Endothelial cell of umbilical vein (primary cell): ENCODE measurements around the gene HCFC2. TPM values are rescaled to one million over a fixed set of nuclear protein-coding genes. Genes with fewer than 3 reads are reported as not detected.

Source experiments
- BruUV-seq: library from RNA; stranded (reverse); fragments of 400-500 nt; replicated peaks from 2 replicates; lab custom pipeline; 2021; lab: Mats Ljungman, UMichigan
- CTCF ChIA-PET: fragments of 300-600, 350-600 bp; sonication (Branson Sonifier 250); formaldehyde crosslinking; loops from one replicate; lab custom pipeline; 2021; ENCODE audit warnings: antibody characterized with exemption, inconsistent platforms; lab: Charles Lee
- POLR2A ChIA-PET: fragments of 300-600, 350-600 bp; sonication (Branson Sonifier 250); formaldehyde crosslinking; loops from one replicate; lab custom pipeline; 2021; ENCODE audit warnings: antibody characterized with exemption, inconsistent platforms; lab: Charles Lee
- DNase-seq: peaks from one replicate; pipeline ENCODE4 v3.0.0-alpha.2; 2011; ENCODE audit warnings: low read depth, low spot score
- FAIRE-seq: peaks from 2 replicates; lab custom pipeline; 2011; peaks lifted over from hg19 to GRCh38; lab: Jason Lieb, UNC
- H2AFZ ChIP-seq: 2 replicates; pipeline ENCODE4 v1.6.0; 2012; ENCODE audit warnings: low read depth, low read length, control low read depth, inconsistent platforms
- H3K27ac ChIP-seq: 2 replicates; pipeline ENCODE4 v1.5.1; 2011; ENCODE audit warnings: low read depth, mild to moderate bottlenecking, control low read depth, low read length, moderate library complexity; ENCODE audit not compliant: insufficient read depth
- H3K27me3 ChIP-seq, 2 experiments: 2 replicates each; pipeline versions ENCODE4 v1.6.0 to v1.6.1; 2011; ENCODE audit warnings: low read length in 2 of 2, mixed read lengths in 1 of 2; ENCODE audit not compliant: control insufficient read depth in 2 of 2, insufficient read depth in 2 of 2
- H3K36me3 ChIP-seq, 2 experiments: 2 replicates in 1 of 2; 3 replicates in 1 of 2; pipeline ENCODE4 v1.5.1; 2011; ENCODE audit warnings: low read length in 2 of 2, mild to moderate bottlenecking in 1 of 2, moderate library complexity in 1 of 2; ENCODE audit not compliant: control insufficient read depth in 2 of 2, insufficient read depth in 2 of 2; ENCODE audit errors: extremely low read depth in 1 of 2
- H3K4me1 ChIP-seq: 3 replicates; pipeline ENCODE4 v1.5.1; 2011; ENCODE audit warnings: mild to moderate bottlenecking, low read length; ENCODE audit not compliant: control insufficient read depth, insufficient read depth; ENCODE audit errors: extremely low read depth
- H3K4me2 ChIP-seq: 2 replicates; pipeline ENCODE4 v1.6.1; 2011; ENCODE audit warnings: low read length, control low read depth, mixed read lengths; ENCODE audit not compliant: insufficient read depth
- H3K4me3 ChIP-seq, 3 experiments: fragments of 200-600 bp in 1 of 3; sonication (generic), shearing (Covaris generic) in 1 of 3; replicated peaks in 1 of 3; 2 replicates each; pipeline ENCODE4 v1.5.1; 2011 to 2016; ENCODE audit warnings: control low read depth in 3 of 3, low read length in 3 of 3, mild to moderate bottlenecking in 2 of 3, inconsistent platforms in 1 of 3, low read depth in 1 of 3, moderate library complexity in 1 of 3; ENCODE audit not compliant: insufficient read depth in 1 of 3
- H3K79me2 ChIP-seq: 2 replicates; pipeline ENCODE4 v1.6.0; 2012; ENCODE audit warnings: low read length, inconsistent platforms; ENCODE audit not compliant: control insufficient read depth, insufficient read depth
- H3K9ac ChIP-seq: replicated peaks from 2 replicates; pipeline ENCODE3; 2011; ENCODE audit warnings: low read length, control low read depth; ENCODE audit not compliant: insufficient read depth; ENCODE audit errors: extremely low read depth
- H3K9me1 ChIP-seq: replicated peaks from 3 replicates; pipeline ENCODE4 v1.6.0; 2011; ENCODE audit warnings: mild to moderate bottlenecking, low read length; ENCODE audit not compliant: control insufficient read depth, insufficient read depth; ENCODE audit errors: extremely low read depth
- H3K9me3 ChIP-seq: replicated peaks from 2 replicates; pipeline ENCODE4 v1.5.1; 2012; ENCODE audit warnings: low read length, inconsistent platforms; ENCODE audit not compliant: control insufficient read depth, insufficient read depth
- H4K20me1 ChIP-seq: replicated peaks from 2 replicates; pipeline ENCODE3; 2011; ENCODE audit warnings: mild to moderate bottlenecking, low read length; ENCODE audit not compliant: control insufficient read depth, insufficient read depth; ENCODE audit errors: extremely low read depth
- EZH2 ChIP-seq: IDR thresholded peaks from 2 replicates; pipeline ENCODE4 v1.6.1; 2012; ENCODE audit warnings: borderline replicate concordance, low read depth, mild to moderate bottlenecking, moderate library complexity, low read length, inconsistent platforms; ENCODE audit not compliant: severe bottlenecking
- FOS ChIP-seq: IDR thresholded peaks from 2 replicates; pipeline ENCODE4 v1.6.1; 2011; ENCODE audit warnings: mild to moderate bottlenecking, low read length, moderate library complexity, borderline replicate concordance; ENCODE audit not compliant: insufficient read depth
- GATA2 ChIP-seq: IDR thresholded peaks from 2 replicates; pipeline ENCODE4 v1.7.0; 2011; ENCODE audit warnings: low read depth, mild to moderate bottlenecking, moderate library complexity, mixed read lengths, low read length; ENCODE audit not compliant: insufficient read length, insufficient read depth
- JUN ChIP-seq: IDR thresholded peaks from 2 replicates; pipeline ENCODE4 v1.6.1; 2011; ENCODE audit warnings: borderline replicate concordance, low read depth; ENCODE audit not compliant: insufficient read length, insufficient read depth
- MYC ChIP-seq: IDR thresholded peaks from one replicate; pipeline ENCODE4 v1.6.1; 2011; ENCODE audit warnings: mild to moderate bottlenecking, low read depth, low read length
- POLR2A ChIP-seq: IDR thresholded peaks from 2 replicates; pipeline ENCODE4 v1.6.1; 2012; ENCODE audit warnings: low read depth, mild to moderate bottlenecking, control low read depth, low read length
- POLR2AphosphoS5 ChIP-seq: IDR thresholded peaks from 2 replicates; pipeline ENCODE4 v1.6.1; 2012; ENCODE audit warnings: low read depth, mild to moderate bottlenecking, control low read depth, low read length, moderate library complexity; ENCODE audit not compliant: insufficient read depth
- dilution Hi-C: fragments of 300-500 bp; cut with MboI; formaldehyde crosslinking; loops from one replicate; pipeline ENCODE4 v1.15.0; 2019; ENCODE audit warnings: low sequenced_read_pairs; ENCODE audit not compliant: extremely low pct_ligation_motif_present
- intact Hi-C: fragments of 100-400 bp; cut with micrococcal nuclease; formaldehyde crosslinking; loops from one replicate; pipeline ENCODE4 v1.10.0; 2022
- polyA plus RNA-seq, 4 experiments: library from polyadenylated mRNA; depleted of rRNA in 3 of 4; stranded (reverse) in 3 of 4; unstranded in 1 of 4; fragments of >200 nt; gene quantifications; 2 replicates each; pipeline versions ENCODE4 v1.2.1 to v1.2.3, GENCODE V29; 2011 to 2012; ENCODE audit warnings: missing spikeins in 1 of 4
- total RNA-seq: library from RNA; stranded (reverse); gene quantifications from 2 replicates; pipeline ENCODE4 v1.2.3, GENCODE V29; 2021
- TF ChIP-seq, protein P1 (sequence below): IDR thresholded peaks from 2 replicates; pipeline ENCODE4 v1.6.1; 2011; ENCODE audit not compliant: insufficient read depth, insufficient read length
- TF ChIP-seq, protein P2 (sequence below), 2 donors: IDR thresholded peaks; 1 replicate in 1 of 2; 2 replicates in 1 of 2; pipeline ENCODE4 v1.5.1; 2011; ENCODE audit warnings: low read length in 2 of 2, mild to moderate bottlenecking in 2 of 2, moderate library complexity in 2 of 2, control low read depth in 1 of 2, inconsistent platforms in 1 of 2, low read depth in 1 of 2; ENCODE audit not compliant: insufficient read depth in 1 of 2; ENCODE audit errors: extremely low read depth in 1 of 2

Gene HCFC2
- total and polyA plus RNA-seq, 2 donors (not counting 3 experiments of a cell fraction or from before 2014, with no cell fraction given), result 6.0 to 15.6 TPM

DNA sequence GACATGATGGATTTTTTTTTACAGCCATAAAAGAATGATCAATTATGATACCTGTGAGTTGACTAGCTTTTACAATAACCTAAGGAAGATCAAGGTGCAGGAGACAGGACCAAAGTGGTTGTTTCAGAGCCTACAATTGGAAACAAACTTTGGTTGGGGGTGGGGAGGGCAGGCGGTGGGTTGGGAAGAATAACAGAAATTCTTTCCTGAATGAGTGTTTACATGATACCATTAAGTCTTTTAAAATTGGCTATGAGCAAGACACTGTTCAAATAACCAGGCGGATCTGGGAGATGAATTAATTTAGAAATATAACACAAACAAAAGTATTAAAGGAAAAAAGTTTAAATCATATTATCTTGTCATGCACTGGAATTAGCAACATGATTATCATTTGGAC lies 66.4 kb downstream of the HCFC2 start:
- H3K9me3 ChIP-seq, result no peaks in the 10 kb centered on the region
- H3K27ac ChIP-seq, result no peak overlapping the region
- H3K36me3 ChIP-seq, result peaks cover 9 to 20% of the 10 kb centered on the region in 2 experiments
- H2AFZ ChIP-seq, result no peak overlapping the region
- no peaks in the 10 kb centered on the region for H3K4me1 ChIP-seq
- H3K4me2 ChIP-seq, result no peak overlapping the region
- DNase-seq, result no peak
- no TSS peak for BruUV-seq
- no peak for FAIRE-seq
- dilution Hi-C loops, result no loop called here
- TF ChIP-seq EZH2 (no peak), POLR2A (no peak), POLR2AphosphoS5 (no peak), FOS (no peak), JUN (no peak), GATA2 (no peak), MYC (no peak)
- TF ChIP-seq, protein P1, sequence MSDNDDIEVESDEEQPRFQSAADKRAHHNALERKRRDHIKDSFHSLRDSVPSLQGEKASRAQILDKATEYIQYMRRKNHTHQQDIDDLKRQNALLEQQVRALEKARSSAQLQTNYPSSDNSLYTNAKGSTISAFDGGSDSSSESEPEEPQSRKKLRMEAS, result no peak
- TF ChIP-seq, protein P2, sequence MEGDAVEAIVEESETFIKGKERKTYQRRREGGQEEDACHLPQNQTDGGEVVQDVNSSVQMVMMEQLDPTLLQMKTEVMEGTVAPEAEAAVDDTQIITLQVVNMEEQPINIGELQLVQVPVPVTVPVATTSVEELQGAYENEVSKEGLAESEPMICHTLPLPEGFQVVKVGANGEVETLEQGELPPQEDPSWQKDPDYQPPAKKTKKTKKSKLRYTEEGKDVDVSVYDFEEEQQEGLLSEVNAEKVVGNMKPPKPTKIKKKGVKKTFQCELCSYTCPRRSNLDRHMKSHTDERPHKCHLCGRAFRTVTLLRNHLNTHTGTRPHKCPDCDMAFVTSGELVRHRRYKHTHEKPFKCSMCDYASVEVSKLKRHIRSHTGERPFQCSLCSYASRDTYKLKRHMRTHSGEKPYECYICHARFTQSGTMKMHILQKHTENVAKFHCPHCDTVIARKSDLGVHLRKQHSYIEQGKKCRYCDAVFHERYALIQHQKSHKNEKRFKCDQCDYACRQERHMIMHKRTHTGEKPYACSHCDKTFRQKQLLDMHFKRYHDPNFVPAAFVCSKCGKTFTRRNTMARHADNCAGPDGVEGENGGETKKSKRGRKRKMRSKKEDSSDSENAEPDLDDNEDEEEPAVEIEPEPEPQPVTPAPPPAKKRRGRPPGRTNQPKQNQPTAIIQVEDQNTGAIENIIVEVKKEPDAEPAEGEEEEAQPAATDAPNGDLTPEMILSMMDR (IDR thresholded peaks at IDR 0.05; ENCODE audit: extremely low read depth in 1 of 2, insufficient read depth in 1 of 2, low read depth in 1 of 2, low read length in 2 of 2), result no peak
- ChIA-PET POLR2A (no interaction called here), CTCF (interaction anchor here (0.6 to 1.7 kb wide), 2 partner anchors 22 to 56 kb away, joined by 3 to 5 read pairs; no protein-coding TSS in a partner anchor)
- H3K79me2 ChIP-seq, result peaks cover 16% of the 10 kb centered on the region
- no peaks in the 10 kb centered on the region for H4K20me1 ChIP-seq
- intact Hi-C loops, result no loop called here
- H3K9me1 ChIP-seq, result no peaks in the 10 kb centered on the region
- no peak overlapping the region for H3K9ac ChIP-seq
- no peak overlapping the region for H3K4me3 ChIP-seq
- H3K27me3 ChIP-seq, result no peaks in the 10 kb centered on the region
